NCI-H2171 (cell line): ENCODE data around the gene STAG1.
"Not testable (repeated sequence)": the region's sequence is repeated elsewhere in the genome, so short reads cannot be mapped to it uniquely, and the experiment has no call there.

Source experiments
- DNase-seq: peaks from one replicate; lab custom pipeline; 2025; lab: John Stamatoyannopoulos, UW

Gene STAG1

DNA sequence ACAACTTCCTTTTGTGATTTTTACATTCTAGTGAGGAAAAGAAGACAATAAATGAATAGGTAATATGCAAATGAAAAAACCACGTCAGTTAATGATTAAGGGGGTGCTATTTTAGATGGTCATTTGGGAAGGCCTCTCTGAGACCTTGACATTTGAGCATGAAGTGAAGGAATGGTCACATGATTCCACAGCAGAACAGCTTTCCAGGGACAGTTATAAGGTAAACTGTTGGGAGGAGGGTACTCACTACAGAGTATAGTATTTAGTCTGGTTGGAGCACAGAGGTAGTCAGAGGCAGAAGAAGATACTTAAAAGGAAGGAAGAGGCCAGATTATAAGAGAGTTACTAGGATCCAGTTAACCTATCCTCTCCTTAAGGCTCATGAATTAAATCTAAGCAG, 246.5 kb downstream of the STAG1 start:
- no peak for DNase-seq

GRCh38 chr3:136503056-136503455, 249.1 kb downstream of the STAG1 start:
- DNase-seq = no peak

- DNase-seq = no peak
Measured at GRCh38 chr3:136498919-136499447, 253.2 kb downstream of the STAG1 start.

GRCh38 chr3:136495213-136495612, 257.0 kb downstream of the STAG1 start:
- no peak for DNase-seq

DNA sequence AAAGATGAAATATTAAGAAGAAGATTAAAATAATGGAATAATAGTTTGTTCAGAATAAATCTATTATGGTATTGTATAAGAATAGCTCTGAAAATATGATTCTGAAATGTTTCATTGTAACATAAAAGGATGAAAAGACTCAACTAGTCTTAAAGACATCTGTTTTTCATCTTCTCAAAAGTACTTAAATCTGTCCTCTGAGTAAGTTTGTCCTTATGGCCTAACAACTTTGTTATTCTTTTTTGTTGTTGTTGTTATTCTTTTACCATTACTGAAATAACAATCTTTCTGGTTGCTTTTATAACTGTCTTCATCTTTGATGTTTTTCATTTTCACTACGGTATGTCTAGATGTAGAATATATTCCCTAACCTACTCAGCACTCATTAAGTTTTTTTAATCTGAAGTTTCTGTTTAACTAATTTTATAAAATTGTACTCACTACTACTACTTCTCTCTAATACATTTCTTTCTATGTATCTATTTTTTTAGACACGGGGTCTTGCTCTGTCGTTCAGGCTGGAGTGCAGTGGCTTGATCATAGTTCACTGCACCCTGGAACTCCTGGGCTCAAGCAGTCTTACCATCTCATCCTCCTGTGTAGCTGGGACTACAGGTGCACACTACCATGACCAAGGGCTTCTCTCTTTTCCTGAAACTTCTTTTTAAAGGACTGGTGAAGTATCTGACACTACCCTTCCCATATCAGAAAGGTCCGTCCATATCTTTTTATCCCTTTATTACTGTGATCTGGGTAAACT, 261.4 kb downstream of the STAG1 start:
- no peak for DNase-seq

DNA sequence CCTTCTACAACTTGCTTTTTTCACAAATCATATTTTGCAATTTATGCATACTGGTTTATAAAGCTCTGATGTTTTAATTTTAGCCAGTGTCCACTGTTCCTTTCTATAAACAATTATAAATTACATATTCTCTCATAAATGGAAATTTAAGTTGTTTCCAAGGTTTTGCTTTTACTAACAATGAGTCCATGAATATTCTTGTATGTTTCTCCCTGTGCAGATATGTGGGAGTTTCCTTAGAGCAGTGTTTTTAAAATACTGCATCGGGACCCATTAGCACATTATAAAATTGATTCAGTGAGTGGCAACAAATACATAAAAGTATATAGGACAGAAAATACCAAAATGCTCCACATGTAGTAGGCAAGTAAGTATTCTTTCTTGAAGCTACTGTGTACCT, 266.4 kb downstream of the STAG1 start:
- no peak for DNase-seq

DNA sequence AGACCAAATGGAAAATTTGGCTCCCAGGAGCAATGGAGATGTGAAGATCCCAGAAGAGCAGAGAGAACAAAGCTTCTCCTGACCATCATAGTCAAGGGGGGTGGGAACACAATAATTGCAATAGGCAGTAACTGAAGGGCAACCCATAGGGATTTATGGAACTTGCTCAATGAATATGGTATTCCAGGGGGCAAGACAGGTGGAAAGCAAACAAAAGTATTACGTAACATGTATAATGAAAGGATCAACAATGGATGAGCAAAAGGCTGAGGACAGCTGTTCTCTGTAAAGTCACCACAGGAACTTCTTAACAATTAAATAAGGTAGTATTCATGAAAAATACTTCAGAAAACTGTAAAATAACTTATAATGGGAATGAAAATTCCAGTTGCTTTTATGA, 275.9 kb downstream of the STAG1 start:
- DNase-seq = no peak

DNA sequence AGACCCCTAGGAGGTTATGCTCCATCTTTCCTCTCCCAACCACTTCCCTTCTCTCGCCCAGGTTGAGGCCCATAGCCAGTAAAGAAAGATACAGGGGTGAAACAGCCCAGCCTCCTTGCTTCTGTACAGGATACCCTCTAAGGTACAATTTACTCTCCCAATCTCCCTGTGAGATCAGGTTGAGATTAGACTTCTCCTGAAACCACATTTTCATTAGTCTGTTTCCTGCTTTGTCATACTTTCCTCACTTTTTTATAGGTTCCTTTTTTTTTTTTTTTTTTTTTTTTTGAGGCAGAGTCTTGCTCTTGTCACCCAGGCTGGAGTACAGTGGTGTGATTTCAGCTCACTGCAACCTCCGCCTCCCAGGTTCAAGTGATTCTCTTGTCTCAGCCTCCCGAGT, 277.3 kb downstream of the STAG1 start:
- not testable (repeated sequence) for DNase-seq

GRCh38 chr3:136473716-136474326, 278.4 kb downstream of the STAG1 start:
- DNase-seq = no peak

DNA sequence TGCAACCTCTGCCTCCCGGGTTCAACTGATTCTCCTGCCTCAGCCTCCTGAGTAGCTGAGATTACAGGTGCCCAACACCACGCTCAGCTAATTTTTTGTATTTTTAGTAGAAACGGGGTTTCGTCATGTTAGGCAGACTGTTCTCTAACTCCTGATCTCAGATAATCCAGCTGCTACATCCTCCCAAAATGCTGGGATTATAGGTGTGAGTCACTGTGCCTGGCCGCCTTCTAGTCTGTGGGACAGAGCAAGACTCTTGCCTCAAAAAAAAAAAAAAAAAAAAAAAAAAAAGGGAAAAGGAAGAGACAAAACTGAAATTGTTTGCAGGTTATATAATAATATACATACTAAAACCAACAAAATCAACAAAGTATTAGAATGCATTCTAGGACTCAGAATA, 286.9 kb downstream of the STAG1 start:
- DNase-seq = no peak

DNA sequence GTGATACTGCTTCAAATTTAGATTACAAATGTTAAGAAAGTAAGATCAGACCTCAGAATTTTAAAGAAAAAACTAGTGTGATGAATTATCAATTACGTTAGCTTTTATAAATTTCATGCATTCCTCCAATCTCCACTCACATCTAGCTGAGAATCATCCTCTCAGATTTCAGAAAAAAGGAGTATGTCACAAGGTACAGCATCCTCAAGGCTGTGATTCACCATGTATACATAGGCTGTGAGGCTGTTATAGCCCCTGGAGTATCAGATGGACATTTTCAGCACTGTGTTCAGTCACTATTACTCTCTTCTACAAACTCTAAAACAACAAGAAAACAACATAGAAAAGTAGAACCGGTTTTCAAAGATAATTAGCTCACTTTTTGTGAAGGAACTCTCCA, 287.7 kb downstream of the STAG1 start:
- no peak for DNase-seq

DNA sequence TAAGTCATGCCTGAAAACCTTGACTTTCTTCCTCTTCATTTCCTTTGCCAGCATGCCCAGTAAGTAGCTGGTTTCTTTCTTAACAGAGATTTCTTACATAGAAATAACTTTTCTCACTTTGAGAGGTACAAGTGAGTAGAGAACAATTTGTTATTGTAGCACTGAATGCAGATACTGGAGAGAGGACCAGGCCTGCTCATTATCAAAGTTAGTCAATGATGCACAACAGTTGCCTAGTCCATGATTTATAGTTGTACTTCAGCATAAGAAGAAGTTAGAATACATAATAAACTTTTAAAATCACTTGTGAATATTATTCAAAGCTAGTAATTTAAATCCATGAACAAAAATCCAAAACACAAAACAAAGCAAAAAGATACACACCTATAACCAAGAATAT, 289.0 kb downstream of the STAG1 start:
- DNase-seq = no peak

GRCh38 chr3:136457793-136458192, 294.4 kb downstream of the STAG1 start:
- no peak for DNase-seq

- DNase-seq = no peak
Measured at GRCh38 chr3:136456196-136456595, 296.0 kb downstream of the STAG1 start.

DNA sequence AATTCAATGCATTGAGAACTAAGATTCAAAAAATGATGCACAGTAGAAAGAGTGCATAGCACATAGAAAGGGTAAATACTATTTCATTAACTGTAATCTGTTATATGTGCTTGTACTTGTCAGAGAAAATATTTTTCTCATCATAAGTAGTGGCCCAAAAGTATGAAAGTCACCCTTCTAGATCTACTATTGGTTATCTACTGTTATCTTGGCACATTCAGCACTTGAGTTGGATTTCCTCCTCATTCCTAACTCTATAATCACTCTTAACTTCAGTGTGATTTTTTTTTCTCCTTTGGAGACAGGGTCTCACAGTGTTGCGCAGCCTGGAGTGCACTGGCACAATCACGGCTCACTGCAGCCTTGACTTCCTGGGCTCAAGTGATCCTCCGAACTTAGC, 307.6 kb downstream of the STAG1 start:
- DNase-seq = no peak

- DNase-seq = no peak
Measured at GRCh38 chr3:136437043-136437442, 315.1 kb downstream of the STAG1 start.

DNA sequence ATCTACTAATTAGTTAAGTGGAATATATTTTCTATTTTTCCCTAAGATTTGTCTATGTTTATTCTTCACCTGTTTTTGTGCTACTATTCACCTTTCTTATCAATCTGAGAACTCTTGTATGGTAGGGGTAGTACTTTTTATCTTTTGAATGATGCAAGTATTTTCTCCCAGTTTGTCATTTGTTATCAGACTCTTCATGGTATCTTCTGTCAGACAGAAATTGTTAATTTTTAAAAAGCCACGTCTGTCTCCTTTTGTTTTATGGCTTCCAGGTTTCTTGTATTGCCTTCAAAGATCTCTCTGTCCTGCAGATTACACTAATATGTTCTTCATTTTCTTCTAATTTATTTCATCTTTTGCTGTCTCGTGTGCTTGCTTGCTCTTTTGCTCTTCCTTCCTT, 317.7 kb downstream of the STAG1 start:
- DNase-seq = no peak

- DNase-seq = no peak
Measured at GRCh38 chr3:136432685-136433084, 319.5 kb downstream of the STAG1 start.

DNA sequence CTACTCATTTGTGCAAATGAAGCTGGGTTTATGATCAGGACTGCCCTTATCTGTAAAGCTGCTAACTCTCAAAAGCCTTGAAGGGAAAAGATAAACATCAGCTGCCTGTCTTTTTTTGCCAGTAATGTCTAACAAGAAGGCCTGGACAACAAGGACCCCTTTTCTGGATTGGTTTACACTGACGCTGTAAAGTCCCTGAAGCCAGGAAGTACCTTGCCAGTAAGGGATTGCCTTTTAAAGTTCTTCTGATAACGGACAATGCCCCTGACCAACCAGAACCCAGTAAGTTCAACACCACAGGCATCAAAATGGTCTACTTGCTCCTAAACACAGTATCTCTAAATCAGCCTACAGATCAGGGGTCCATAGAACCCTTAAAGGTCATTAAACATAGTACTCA, 324.0 kb downstream of the STAG1 start:
- no peak for DNase-seq

GRCh38 chr3:136427236-136427635, 324.9 kb downstream of the STAG1 start:
- DNase-seq = no peak

- no peak for DNase-seq
Measured at GRCh38 chr3:136414476-136414875, 337.7 kb downstream of the STAG1 start.

- DNase-seq = no peak
Measured at GRCh38 chr3:136412307-136412706, 339.9 kb downstream of the STAG1 start.

DNA sequence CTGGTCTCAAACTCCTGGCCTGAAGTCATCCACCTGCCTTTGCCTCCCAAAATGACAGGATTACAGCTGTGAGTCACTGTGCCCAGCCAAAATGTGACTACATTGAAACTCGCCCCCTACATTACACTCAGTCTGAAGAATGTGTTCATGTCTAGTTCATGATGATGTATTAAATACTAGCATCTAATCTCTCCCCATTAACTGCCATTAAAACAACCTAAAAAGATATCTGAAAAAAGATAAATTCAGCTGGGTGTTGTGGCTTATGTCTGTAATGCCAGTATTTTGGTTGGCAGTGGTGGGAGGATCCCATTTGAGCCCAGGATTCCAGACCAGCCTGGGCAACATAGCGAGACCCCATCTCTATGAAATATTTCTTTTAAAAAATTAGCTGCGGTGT, 342.6 kb downstream of the STAG1 start:
- DNase-seq = no peak

GRCh38 chr3:136404056-136404455, 348.1 kb downstream of the STAG1 start:
- DNase-seq = no peak
